ENCODE measurements around the gene TRIM54.

DNA sequence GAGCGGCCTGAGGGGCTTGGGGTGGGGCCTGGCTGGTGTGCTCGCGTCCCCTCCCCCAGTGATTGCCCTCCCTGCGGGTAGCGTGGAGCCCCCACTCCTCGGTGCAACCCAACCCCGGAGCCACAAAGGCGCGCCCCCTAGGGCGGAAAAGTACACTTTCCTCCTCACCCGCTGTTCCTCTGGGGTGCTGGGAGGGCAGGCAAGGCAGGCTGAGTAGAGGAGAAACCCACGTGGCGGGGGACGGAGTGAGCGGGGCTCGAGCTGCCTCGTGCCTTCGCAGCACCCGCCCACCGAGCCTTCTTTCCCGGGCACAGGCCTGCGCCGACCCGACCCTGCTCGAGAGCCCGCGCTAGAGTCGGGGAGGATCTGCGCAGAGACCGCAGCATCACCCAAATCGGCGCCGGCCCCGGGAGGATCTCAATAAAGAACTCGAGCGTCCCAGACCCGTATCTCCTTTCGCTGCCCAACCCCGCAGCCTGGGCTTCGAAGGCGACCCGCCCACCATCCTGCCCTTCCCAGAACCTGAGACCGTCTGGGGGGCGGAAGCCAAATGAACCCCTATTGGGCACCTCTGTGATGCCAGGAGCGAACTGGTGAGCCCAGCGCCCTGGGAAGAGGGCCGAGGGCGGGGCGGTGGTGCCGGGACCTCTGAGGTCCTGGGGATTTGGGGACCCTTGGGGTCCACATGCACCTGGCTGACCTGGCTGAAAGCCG is 24.5 kb downstream of the TRIM54 start:
- TF ChIP-seq, protein P1, sequence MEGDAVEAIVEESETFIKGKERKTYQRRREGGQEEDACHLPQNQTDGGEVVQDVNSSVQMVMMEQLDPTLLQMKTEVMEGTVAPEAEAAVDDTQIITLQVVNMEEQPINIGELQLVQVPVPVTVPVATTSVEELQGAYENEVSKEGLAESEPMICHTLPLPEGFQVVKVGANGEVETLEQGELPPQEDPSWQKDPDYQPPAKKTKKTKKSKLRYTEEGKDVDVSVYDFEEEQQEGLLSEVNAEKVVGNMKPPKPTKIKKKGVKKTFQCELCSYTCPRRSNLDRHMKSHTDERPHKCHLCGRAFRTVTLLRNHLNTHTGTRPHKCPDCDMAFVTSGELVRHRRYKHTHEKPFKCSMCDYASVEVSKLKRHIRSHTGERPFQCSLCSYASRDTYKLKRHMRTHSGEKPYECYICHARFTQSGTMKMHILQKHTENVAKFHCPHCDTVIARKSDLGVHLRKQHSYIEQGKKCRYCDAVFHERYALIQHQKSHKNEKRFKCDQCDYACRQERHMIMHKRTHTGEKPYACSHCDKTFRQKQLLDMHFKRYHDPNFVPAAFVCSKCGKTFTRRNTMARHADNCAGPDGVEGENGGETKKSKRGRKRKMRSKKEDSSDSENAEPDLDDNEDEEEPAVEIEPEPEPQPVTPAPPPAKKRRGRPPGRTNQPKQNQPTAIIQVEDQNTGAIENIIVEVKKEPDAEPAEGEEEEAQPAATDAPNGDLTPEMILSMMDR (IDR thresholded peaks at IDR 0.05; ENCODE audit: poor library complexity): no peak
- TF ChIP-seq EZH2 (IDR thresholded peaks at IDR 0.05; ENCODE audit: borderline replicate concordance): no peak
